ENCODE data around the gene RAG1.

GRCh38 chr11:36530840-36531239 lies 37.0 kb upstream of the RAG1 start:
- TF ChIP-seq POLR2A (IDR thresholded peaks at IDR 0.05) (no peak), CTCF (IDR thresholded peaks at IDR 0.05) (no peak)
